HepG2 (cell line): ENCODE results near the gene CCL17. TPM values are rescaled to one million over a fixed set of nuclear protein-coding genes. Genes with fewer than 3 reads are reported as not detected.

Source experiments
- ATAD3A ChIP-seq: sonication (generic); formaldehyde crosslinking; IDR thresholded peaks from 2 replicates; pipeline ENCODE4 v1.4.0; 2020; ENCODE audit warnings: missing genetic modification reagents
- DR1 ChIP-seq: sonication (generic); formaldehyde crosslinking; IDR thresholded peaks from 2 replicates; pipeline ENCODE4 v1.8.0; 2021; ENCODE audit warnings: mild to moderate bottlenecking, missing genetic modification reagents, inconsistent platforms
- ELF4 ChIP-seq: sonication (generic); formaldehyde crosslinking; IDR thresholded peaks from 2 replicates; pipeline ENCODE4 v1.5.0; 2020; ENCODE audit warnings: missing genetic modification reagents, mild to moderate bottlenecking, moderate library complexity, borderline replicate concordance
- FOXO1 ChIP-seq: sonication (generic); formaldehyde crosslinking; IDR thresholded peaks from 2 replicates; pipeline ENCODE4 v1.4.0; 2020; ENCODE audit warnings: missing genetic modification reagents
- KLF6 ChIP-seq: IDR thresholded peaks from 2 replicates; pipeline ENCODE4 v1.8.0; 2016; ENCODE audit warnings: missing biosample characterization, missing genetic modification reagents
- MBD4 ChIP-seq: IDR thresholded peaks from 2 replicates; pipeline ENCODE4 v1.6.1; 2012; ENCODE audit warnings: low read length, inconsistent platforms, borderline replicate concordance
- NFKB2 ChIP-seq: sonication (generic); formaldehyde crosslinking; IDR thresholded peaks from 2 replicates; pipeline ENCODE4 v1.4.0; 2020; ENCODE audit warnings: missing genetic modification reagents, borderline replicate concordance
- POLR2G ChIP-seq: fragments of 200-400 bp; formaldehyde crosslinking; IDR thresholded peaks from 2 replicates; pipeline ENCODE4 v1.6.1; 2018; ENCODE audit warnings: mild to moderate bottlenecking, low read depth, low read length, moderate library complexity
- SALL1 ChIP-seq: sonication (generic); formaldehyde crosslinking; IDR thresholded peaks from 2 replicates; pipeline ENCODE4 v1.8.0; 2022; ENCODE audit warnings: mild to moderate bottlenecking, missing genetic modification reagents
- WIZ ChIP-seq: sonication (generic); formaldehyde crosslinking; IDR thresholded peaks from 2 replicates; pipeline ENCODE4 v1.5.1; 2020; ENCODE audit warnings: mild to moderate bottlenecking, missing genetic modification reagents
- ZNF12 ChIP-seq: sonication (generic); formaldehyde crosslinking; IDR thresholded peaks from 2 replicates; pipeline ENCODE4 v1.5.0; 2020; ENCODE audit warnings: missing genetic modification reagents
- ZNF263 ChIP-seq: sonication (generic); formaldehyde crosslinking; IDR thresholded peaks from 2 replicates; pipeline ENCODE4 v1.4.0; 2020; ENCODE audit warnings: missing genetic modification reagents
- ZNF343 ChIP-seq: sonication (generic); formaldehyde crosslinking; IDR thresholded peaks from 2 replicates; pipeline ENCODE4 v1.4.0; 2020; ENCODE audit warnings: mild to moderate bottlenecking, missing genetic modification reagents
- ZNF431 ChIP-seq: sonication (generic); formaldehyde crosslinking; IDR thresholded peaks from 2 replicates; pipeline ENCODE4 v1.9.0; 2022; ENCODE audit warnings: missing genetic modification reagents, low read depth, mild to moderate bottlenecking, borderline replicate concordance
- ZNF713 ChIP-seq: sonication (generic); formaldehyde crosslinking; IDR thresholded peaks from 2 replicates; pipeline ENCODE4 v1.4.0; 2020; ENCODE audit warnings: mild to moderate bottlenecking, missing genetic modification reagents
- ZNF746 ChIP-seq: sonication (generic); formaldehyde crosslinking; IDR thresholded peaks from 2 replicates; pipeline ENCODE4 v1.8.0; 2022; ENCODE audit warnings: mild to moderate bottlenecking, missing genetic modification reagents
- polyA plus RNA-seq, 8 experiments: library from polyadenylated mRNA; depleted of rRNA in 3 of 8; stranded (reverse) in 7 of 8; unstranded in 1 of 8; fragments of >200 nt; fragmentation: Illumina TruSeq in 4 of 8; extraction: Trizol in 4 of 8; gene quantifications; 2 replicates each; pipeline versions ENCODE4 v1.2.1 to v1.2.3, GENCODE V29; 2011 to 2016; ENCODE audit warnings: low read depth in 4 of 8, missing spikeins in 1 of 8, mixed read lengths in 1 of 8; ENCODE audit not compliant: insufficient read depth in 1 of 8
- total RNA-seq, 5 experiments: library from RNA; depleted of rRNA; stranded (reverse); fragments of >200 nt; fragmentation: Illumina TruSeq; extraction: Trizol; gene quantifications; 2 replicates each; pipeline ENCODE4 v1.2.3, GENCODE V29; 2016; ENCODE audit warnings: low read depth in 1 of 5
- TF ChIP-seq, protein P1 (sequence below), 2 experiments: sonication (generic) in 1 of 2; formaldehyde crosslinking in 1 of 2; IDR thresholded peaks; 2 replicates each; pipeline versions ENCODE4 v1.4.0 to v1.6.1; 2018 to 2020; ENCODE audit warnings: missing genetic modification reagents in 2 of 2, borderline replicate concordance in 1 of 2, low read depth in 1 of 2, mild to moderate bottlenecking in 1 of 2, missing biosample characterization in 1 of 2
- TF ChIP-seq, protein P2 (sequence below): sonication (generic); formaldehyde crosslinking; IDR thresholded peaks from 2 replicates; pipeline ENCODE4 v1.8.0; 2022; ENCODE audit warnings: missing genetic modification reagents, mild to moderate bottlenecking, borderline replicate concordance
- TF ChIP-seq, protein P3 (sequence below): IDR thresholded peaks from 2 replicates; pipeline ENCODE4 v1.6.1; 2012; ENCODE audit warnings: low read length, improper control_type of control experiment
- TF ChIP-seq, protein P4 (sequence below): sonication (generic); formaldehyde crosslinking; IDR thresholded peaks from 2 replicates; pipeline ENCODE4 v1.5.0; 2020; ENCODE audit warnings: missing genetic modification reagents

The CCL17 gene
- total and polyA plus RNA-seq, 2 of the 13 experiments (the other 11 are each of a cell fraction or from before 2014, with no cell fraction given) = not detected

DNA sequence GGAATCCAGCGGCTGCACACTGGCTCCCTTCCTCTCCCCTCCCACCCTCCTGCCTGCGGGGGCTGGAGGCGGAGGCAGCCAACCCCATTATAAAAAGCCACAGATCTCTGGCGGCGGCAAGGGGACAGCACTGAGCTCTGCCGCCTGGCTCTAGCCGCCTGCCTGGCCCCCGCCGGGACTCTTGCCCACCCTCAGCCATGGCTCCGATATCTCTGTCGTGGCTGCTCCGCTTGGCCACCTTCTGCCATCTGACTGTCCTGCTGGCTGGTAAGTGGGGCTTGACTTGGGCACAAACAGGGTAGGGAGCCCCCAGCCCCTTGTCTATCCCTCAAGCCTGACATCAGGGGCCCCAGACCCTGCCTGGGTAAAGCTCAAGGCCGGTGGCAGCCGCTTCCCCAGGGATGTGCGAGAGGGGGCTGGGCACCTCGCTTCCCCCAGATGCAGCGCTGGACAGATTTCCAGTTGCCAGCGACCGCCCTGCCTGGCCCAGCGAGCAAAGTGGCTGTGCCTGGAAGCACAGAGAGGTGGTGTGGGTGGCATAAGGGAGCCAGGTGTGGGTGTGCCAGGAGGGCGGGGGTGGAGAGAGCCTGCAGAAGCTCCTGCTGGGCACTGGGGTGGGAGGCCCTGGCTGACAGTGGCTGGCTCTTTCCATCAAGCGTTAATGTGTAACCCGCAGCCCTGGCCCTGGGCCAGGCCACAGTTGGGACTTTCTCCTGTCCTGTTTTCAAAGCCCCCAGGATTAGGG is 32.0 kb upstream of the CCL17 start, which contains the start of gene CX3CL1 (continued):
- TF ChIP-seq MBD4 (no peak), POLR2G (peak; percentile 96), ATAD3A (CRISPR knock-in tag) (no peak), DR1 (peak; percentile 94), ZNF431 (CRISPR knock-in tag) (peak; percentile 60), ZNF12 (CRISPR knock-in tag) (peak; percentile 59; the same call in 1 of the 2 replicates), ZNF263 (CRISPR knock-in tag) (peak; percentile 27), ZNF713 (no peak), ELF4 (CRISPR knock-in tag) (peak; percentile 67; the same call in 1 of the 2 replicates), FOXO1 (CRISPR knock-in tag) (peak; percentile 34; the same call in 1 of the 2 replicates), NFKB2 (peak; percentile 54; the same call in 1 of the 2 replicates), ZNF343 (CRISPR knock-in tag) (peak; percentile 99), SALL1 (CRISPR knock-in tag) (peak; percentile 87), KLF6 (CRISPR knock-in tag) (peak; percentile 72), ZNF746 (CRISPR knock-in tag) (peak; percentile 94; the same call in 1 of the 2 replicates), WIZ (peak; percentile 62; the same call in 1 of the 2 replicates)
- TF ChIP-seq, protein P1, sequence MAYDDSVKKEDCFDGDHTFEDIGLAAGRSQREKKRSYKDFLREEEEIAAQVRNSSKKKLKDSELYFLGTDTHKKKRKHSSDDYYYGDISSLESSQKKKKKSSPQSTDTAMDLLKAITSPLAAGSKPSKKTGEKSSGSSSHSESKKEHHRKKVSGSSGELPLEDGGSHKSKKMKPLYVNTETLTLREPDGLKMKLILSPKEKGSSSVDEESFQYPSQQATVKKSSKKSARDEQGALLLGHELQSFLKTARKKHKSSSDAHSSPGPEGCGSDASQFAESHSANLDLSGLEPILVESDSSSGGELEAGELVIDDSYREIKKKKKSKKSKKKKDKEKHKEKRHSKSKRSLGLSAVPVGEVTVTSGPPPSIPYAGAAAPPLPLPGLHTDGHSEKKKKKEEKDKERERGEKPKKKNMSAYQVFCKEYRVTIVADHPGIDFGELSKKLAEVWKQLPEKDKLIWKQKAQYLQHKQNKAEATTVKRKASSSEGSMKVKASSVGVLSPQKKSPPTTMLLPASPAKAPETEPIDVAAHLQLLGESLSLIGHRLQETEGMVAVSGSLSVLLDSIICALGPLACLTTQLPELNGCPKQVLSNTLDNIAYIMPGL (CRISPR knock-in tag; IDR thresholded peaks at IDR 0.05; ENCODE audit: borderline replicate concordance in 1 of 2, low read depth in 1 of 2) = peak; percentile 45 to 93; a peak in 3 of 4 replicates
- TF ChIP-seq, protein P2, sequence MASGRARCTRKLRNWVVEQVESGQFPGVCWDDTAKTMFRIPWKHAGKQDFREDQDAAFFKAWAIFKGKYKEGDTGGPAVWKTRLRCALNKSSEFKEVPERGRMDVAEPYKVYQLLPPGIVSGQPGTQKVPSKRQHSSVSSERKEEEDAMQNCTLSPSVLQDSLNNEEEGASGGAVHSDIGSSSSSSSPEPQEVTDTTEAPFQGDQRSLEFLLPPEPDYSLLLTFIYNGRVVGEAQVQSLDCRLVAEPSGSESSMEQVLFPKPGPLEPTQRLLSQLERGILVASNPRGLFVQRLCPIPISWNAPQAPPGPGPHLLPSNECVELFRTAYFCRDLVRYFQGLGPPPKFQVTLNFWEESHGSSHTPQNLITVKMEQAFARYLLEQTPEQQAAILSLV (CRISPR knock-in tag) = peak; percentile 55; the same call in 1 of the 2 replicates
- TF ChIP-seq, protein P3, sequence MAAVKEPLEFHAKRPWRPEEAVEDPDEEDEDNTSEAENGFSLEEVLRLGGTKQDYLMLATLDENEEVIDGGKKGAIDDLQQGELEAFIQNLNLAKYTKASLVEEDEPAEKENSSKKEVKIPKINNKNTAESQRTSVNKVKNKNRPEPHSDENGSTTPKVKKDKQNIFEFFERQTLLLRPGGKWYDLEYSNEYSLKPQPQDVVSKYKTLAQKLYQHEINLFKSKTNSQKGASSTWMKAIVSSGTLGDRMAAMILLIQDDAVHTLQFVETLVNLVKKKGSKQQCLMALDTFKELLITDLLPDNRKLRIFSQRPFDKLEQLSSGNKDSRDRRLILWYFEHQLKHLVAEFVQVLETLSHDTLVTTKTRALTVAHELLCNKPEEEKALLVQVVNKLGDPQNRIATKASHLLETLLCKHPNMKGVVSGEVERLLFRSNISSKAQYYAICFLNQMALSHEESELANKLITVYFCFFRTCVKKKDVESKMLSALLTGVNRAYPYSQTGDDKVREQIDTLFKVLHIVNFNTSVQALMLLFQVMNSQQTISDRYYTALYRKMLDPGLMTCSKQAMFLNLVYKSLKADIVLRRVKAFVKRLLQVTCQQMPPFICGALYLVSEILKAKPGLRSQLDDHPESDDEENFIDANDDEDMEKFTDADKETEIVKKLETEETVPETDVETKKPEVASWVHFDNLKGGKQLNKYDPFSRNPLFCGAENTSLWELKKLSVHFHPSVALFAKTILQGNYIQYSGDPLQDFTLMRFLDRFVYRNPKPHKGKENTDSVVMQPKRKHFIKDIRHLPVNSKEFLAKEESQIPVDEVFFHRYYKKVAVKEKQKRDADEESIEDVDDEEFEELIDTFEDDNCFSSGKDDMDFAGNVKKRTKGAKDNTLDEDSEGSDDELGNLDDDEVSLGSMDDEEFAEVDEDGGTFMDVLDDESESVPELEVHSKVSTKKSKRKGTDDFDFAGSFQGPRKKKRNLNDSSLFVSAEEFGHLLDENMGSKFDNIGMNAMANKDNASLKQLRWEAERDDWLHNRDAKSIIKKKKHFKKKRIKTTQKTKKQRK = no peak
- TF ChIP-seq, protein P4, sequence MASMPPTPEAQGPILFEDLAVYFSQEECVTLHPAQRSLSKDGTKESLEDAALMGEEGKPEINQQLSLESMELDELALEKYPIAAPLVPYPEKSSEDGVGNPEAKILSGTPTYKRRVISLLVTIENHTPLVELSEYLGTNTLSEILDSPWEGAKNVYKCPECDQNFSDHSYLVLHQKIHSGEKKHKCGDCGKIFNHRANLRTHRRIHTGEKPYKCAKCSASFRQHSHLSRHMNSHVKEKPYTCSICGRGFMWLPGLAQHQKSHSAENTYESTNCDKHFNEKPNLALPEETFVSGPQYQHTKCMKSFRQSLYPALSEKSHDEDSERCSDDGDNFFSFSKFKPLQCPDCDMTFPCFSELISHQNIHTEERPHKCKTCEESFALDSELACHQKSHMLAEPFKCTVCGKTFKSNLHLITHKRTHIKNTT (CRISPR knock-in tag) = 0 out of 2 replicates have a peak, but pooled peaks have one; percentile 49
